Lung (tissue), 12 donors: Measurements from ENCODE around the gene WDR45. TPM values are rescaled to one million over a fixed set of nuclear protein-coding genes. Genes with fewer than 3 reads are reported as not detected.

Experiments used
- ATAC-seq: fragments of 200-7000 bp; cut with Tn5 transposase; one replicate; pipeline ENCODE4 v1.9.1; 2020; ENCODE audit warnings: moderate number of reproducible peaks; ENCODE audit not compliant: insufficient read depth, low FRiP score
- DNase-seq, 3 donors: peaks; one replicate each; pipeline ENCODE4 v3.0.0-alpha.2; 2013 to 2017
- H3K27ac ChIP-seq, 2 donors: one replicate each; pipeline ENCODE4 v1.5.1; 2013; ENCODE audit warnings: mild to moderate bottlenecking in 2 of 2, moderate library complexity in 2 of 2, control low read depth in 1 of 2, inconsistent platforms in 1 of 2, low read depth in 1 of 2, low read length in 1 of 2
- H3K27me3 ChIP-seq, 3 donors: one replicate each; pipeline ENCODE4 v1.5.1; 2013; ENCODE audit warnings: low read length in 2 of 3; ENCODE audit not compliant: control insufficient read depth in 3 of 3, insufficient read depth in 3 of 3
- H3K36me3 ChIP-seq, 4 donors: one replicate each; pipeline ENCODE4 v1.5.1; 2013; ENCODE audit warnings: low read length in 4 of 4, mild to moderate bottlenecking in 1 of 4, moderate library complexity in 1 of 4; ENCODE audit not compliant: control insufficient read depth in 4 of 4, insufficient read depth in 4 of 4
- H3K4me1 ChIP-seq, 5 donors: one replicate each; pipeline ENCODE4 v1.5.1; 2013; ENCODE audit warnings: low read length in 5 of 5, mild to moderate bottlenecking in 2 of 5, moderate library complexity in 1 of 5; ENCODE audit not compliant: control insufficient read depth in 5 of 5, insufficient read depth in 5 of 5
- H3K4me3 ChIP-seq: one replicate; pipeline ENCODE4 v1.5.1; 2013; ENCODE audit warnings: mild to moderate bottlenecking, control low read depth, moderate library complexity
- H3K9ac ChIP-seq, 2 donors: one replicate each; pipeline ENCODE4 v1.5.1; 2013; ENCODE audit warnings: low read length in 2 of 2, control low read depth in 1 of 2; ENCODE audit not compliant: insufficient read depth in 1 of 2
- H3K9me3 ChIP-seq, 4 donors: one replicate each; pipeline ENCODE4 v1.5.1; 2013; ENCODE audit warnings: low read length in 3 of 4, mild to moderate bottlenecking in 1 of 4, moderate library complexity in 1 of 4; ENCODE audit not compliant: control insufficient read depth in 4 of 4, insufficient read depth in 3 of 4
- CTCF ChIP-seq: IDR thresholded peaks from 2 replicates; pipeline ENCODE4 v1.5.1; 2012; ENCODE audit warnings: mild to moderate bottlenecking; ENCODE audit errors: control extremely low read depth, extremely low read depth
- WGBS, 2 donors: extraction: QIAGEN DNeasy Blood & Tissue Kit; methylation state at CpG; one replicate each; pipeline ENCODE4 v1.1.7; 2013; 5-methylcytosine and 5-hydroxymethylcytosine counted together
- polyA plus RNA-seq, 2 donors: library from polyadenylated mRNA; stranded (reverse); fragments of 200-250 nt; gene quantifications; one replicate each; pipeline ENCODE4 v1.2.1, GENCODE V29; 2013
- total RNA-seq, 2 donors: library from RNA; depleted of rRNA in 1 of 2; stranded (reverse); fragments of >200 nt in 1 of 2; gene quantifications; one replicate each; pipeline ENCODE4 v1.2.1, GENCODE V29; 2014 to 2021
- donor health status: control.
- donor health status: control.
- donor health status: Bipolar disorder and iron deficiency.
- donor health status: healthy.
- donor health status: DM: yes; HTN: yes; CAD: no.

The WDR45 gene
- total and polyA plus RNA-seq, 4 donors, result 48.1 to 71.4 (median 64.3) TPM

GRCh38 chrX:49089553-49089952 is 9.9 kb upstream of the WDR45 start:
- Histone ChIP-seq H3K27me3 (no peaks in the 10 kb centered on the region), H3K9me3 (peaks cover 0 to 3% (median 0%) of the 10 kb centered on the region in 4 donors), H3K9ac (no peak overlapping the region), H3K4me3 (no peak overlapping the region), H3K36me3 (no peaks in the 10 kb centered on the region), H3K27ac (no peak overlapping the region), H3K4me1 (no peaks in the 10 kb centered on the region)
- DNase-seq, result no peak
- TF ChIP-seq CTCF, result no peak
- ATAC-seq, result no peak
- 83 to 93% methylated on average over 4 of the region's 4 CpGs for WGBS, 2 donors

GRCh38 chrX:49082271-49082871 is 2.7 kb upstream of the WDR45 start:
- peaks cover 0 to 3% (median 0%) of the 10 kb centered on the region in 4 donors for H3K9me3 ChIP-seq
- TF ChIP-seq CTCF, result no peak
- WGBS, 2 donors, result 78 to 95% methylated on average over 4 of the region's 4 CpGs
- H3K9ac ChIP-seq, result no peak overlapping the region
- peaks cover 0 to 5% (median 2%) of the 10 kb centered on the region in 4 donors for H3K36me3 ChIP-seq
- H3K4me1 ChIP-seq, result peaks cover 0 to 7% (median 0%) of the 10 kb centered on the region in 5 donors
- H3K27ac ChIP-seq, result no peak overlapping the region
- H3K4me3 ChIP-seq, result no peak overlapping the region
- ATAC-seq, result no peak
- no peaks in the 10 kb centered on the region for H3K27me3 ChIP-seq
- peak in 2 of 3 donors; percentile 67 to 79 for DNase-seq

DNA sequence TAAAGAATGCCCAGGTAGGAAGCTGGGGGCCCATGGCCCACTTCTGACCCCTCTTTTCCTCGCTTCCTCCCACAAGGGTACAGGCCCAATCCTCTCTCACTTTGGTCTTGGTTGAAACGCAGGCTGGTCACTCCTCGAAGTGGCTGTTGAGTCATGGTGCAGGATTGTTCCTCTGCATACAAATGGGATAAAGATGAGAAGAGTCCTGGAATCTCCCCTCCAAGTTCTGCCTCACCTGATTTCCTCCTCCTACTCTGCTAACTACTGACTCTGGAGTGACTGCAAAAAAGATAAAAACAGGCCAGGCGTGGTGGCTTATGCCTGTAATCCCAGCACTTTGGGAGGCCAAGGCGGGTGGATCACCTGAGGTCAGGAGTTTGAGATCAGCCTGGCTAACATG is 1.7 kb downstream of the WDR45 start:
- H3K9ac ChIP-seq, result no peak overlapping the region
- no peaks in the 10 kb centered on the region for H3K27me3 ChIP-seq
- TF ChIP-seq CTCF, result no peak
- H3K36me3 ChIP-seq, result peaks cover 0 to 14% (median 4%) of the 10 kb centered on the region in 4 donors
- H3K9me3 ChIP-seq, result peaks cover 0 to 2% (median 0%) of the 10 kb centered on the region in 4 donors
- H3K4me3 ChIP-seq, result no peak overlapping the region
- 77 to 82% methylated on average over 4 to 5 of the region's 5 CpGs for WGBS, 2 donors
- H3K4me1 ChIP-seq, result peaks cover 0 to 7% (median 5%) of the 10 kb centered on the region in 5 donors
- ATAC-seq, result no peak
- no peak overlapping the region for H3K27ac ChIP-seq
- no peak for DNase-seq

DNA sequence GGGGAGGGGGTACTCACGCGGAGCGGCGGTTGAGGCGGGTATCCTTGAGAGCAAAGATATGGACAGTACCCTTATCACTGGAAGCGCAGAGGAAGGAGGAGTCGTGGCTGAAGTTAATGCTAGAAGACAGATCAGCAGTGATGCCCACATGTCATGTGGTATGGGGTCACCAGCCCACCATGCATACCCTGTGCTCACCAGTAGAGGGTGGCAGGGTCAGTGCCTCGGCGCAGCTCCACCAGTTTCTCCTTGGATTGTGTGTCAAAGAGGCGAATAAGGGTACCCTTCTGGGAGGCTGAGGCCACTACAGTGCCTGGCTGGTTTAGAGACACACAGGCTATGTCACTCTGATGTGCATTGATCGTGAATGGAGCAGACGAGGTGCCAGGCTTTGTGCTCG is 4.3 kb downstream of the WDR45 start:
- no peak for TF ChIP-seq CTCF
- no peak overlapping the region for H3K4me3 ChIP-seq
- peaks cover 0 to 11% (median 5%) of the 10 kb centered on the region in 5 donors for H3K4me1 ChIP-seq
- DNase-seq (no peak), ATAC-seq (no peak)
- H3K27me3 ChIP-seq, result no peaks in the 10 kb centered on the region
- 90 to 94% methylated on average over 9 to 13 of the region's 13 CpGs for WGBS, 2 donors
- no peak overlapping the region for H3K27ac ChIP-seq
- H3K9ac ChIP-seq, result no peak overlapping the region
- H3K36me3 ChIP-seq, result peaks cover 0 to 14% (median 4%) of the 10 kb centered on the region in 4 donors
- H3K9me3 ChIP-seq, result peaks cover 0 to 9% (median 0%) of the 10 kb centered on the region in 4 donors
